Measurements from ENCODE around the gene ALOX5AP.

Gene ALOX5AP

GRCh38 chr13:30714629-30715371, 20.5 kb upstream of the ALOX5AP start:
- Histone ChIP-seq H3K9me3 (ENCODE audit: control insufficient read depth in 2 of 2, low read length in 2 of 2) (no peaks in the 10 kb centered on the region), H3K27me3 (ENCODE audit: control insufficient read depth in 1 of 2, insufficient read depth in 2 of 2, low read length in 2 of 2) (no peaks in the 10 kb centered on the region), H3K4me3 (ENCODE audit: low read length in 2 of 2) (no peak overlapping the region), H3K9ac (ENCODE audit: low read length in 2 of 2) (no peak overlapping the region), H3K36me3 (ENCODE audit: control insufficient read depth in 2 of 2, insufficient read depth in 2 of 2, low read length in 2 of 2) (no peaks in the 10 kb centered on the region), H3K27ac (ENCODE audit: low read length) (no peak overlapping the region), H3K4me1 (ENCODE audit: control insufficient read depth, insufficient read depth, low read length) (no peaks in the 10 kb centered on the region)

GRCh38 chr13:30715372-30715756, 20.0 kb upstream of the ALOX5AP start:
- H3K4me3 ChIP-seq (ENCODE audit: low read length in 2 of 2) = no peak overlapping the region
- no peaks in the 10 kb centered on the region for H3K9me3 ChIP-seq (ENCODE audit: control insufficient read depth in 2 of 2, low read length in 2 of 2)
- H3K36me3 ChIP-seq (ENCODE audit: control insufficient read depth in 2 of 2, insufficient read depth in 2 of 2, low read length in 2 of 2) = no peaks in the 10 kb centered on the region
- H3K9ac ChIP-seq (ENCODE audit: low read length in 2 of 2) = no peak overlapping the region
- H3K27ac ChIP-seq (ENCODE audit: low read length) = no peak overlapping the region
- H3K4me1 ChIP-seq (ENCODE audit: control insufficient read depth, insufficient read depth, low read length) = no peaks in the 10 kb centered on the region
- H3K27me3 ChIP-seq (ENCODE audit: control insufficient read depth in 1 of 2, insufficient read depth in 2 of 2, low read length in 2 of 2) = no peaks in the 10 kb centered on the region

- Histone ChIP-seq H3K4me1 (ENCODE audit: control insufficient read depth, insufficient read depth, low read length) (no peaks in the 10 kb centered on the region), H3K9me3 (ENCODE audit: control insufficient read depth in 2 of 2, low read length in 2 of 2) (no peaks in the 10 kb centered on the region), H3K9ac (ENCODE audit: low read length in 2 of 2) (no peak overlapping the region), H3K27ac (ENCODE audit: low read length) (no peak overlapping the region), H3K36me3 (ENCODE audit: control insufficient read depth in 2 of 2, insufficient read depth in 2 of 2, low read length in 2 of 2) (no peaks in the 10 kb centered on the region), H3K27me3 (ENCODE audit: control insufficient read depth in 1 of 2, insufficient read depth in 2 of 2, low read length in 2 of 2) (no peaks in the 10 kb centered on the region), H3K4me3 (ENCODE audit: low read length in 2 of 2) (no peak overlapping the region)
Observed at GRCh38 chr13:30715837-30716236, 19.5 kb upstream of the ALOX5AP start.

DNA sequence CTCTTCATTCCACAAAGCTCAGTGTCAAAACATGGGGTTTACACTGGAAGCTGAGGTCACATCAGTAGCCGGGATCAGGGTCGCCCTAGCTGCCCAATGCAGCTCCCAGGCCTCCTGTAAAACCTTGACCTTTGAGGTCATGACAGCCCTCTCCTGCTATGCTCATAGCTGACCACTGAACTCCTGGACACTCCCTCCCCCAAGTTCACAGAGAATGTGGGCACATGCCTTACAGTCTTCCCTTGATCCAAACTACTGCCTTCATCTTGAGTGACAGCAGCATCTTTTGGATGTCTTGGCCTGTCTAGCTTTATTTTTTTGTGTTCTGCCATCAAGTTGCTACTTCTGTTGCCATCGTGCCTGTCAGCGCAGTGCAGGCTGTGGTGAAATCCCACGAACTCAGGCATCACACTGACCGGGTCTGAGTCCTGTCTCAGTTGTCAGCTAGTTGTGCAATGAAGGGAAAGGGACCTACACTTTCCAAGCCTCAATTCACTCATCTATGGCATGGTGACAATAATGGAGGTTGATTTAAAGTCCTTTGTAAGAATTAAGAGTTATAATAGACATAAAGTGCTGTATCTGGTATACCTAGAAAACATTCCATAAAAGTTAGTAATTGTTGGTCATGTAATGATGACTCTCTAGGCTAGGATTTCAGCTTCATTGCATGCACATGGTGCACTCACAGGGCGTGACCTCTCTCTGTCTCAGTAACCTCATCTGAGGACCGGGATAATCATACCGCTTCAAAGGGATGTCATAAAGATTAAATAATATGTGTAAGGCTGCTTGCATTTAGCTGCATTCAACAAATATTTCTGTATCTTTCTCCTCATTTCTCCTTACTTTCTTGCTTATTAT, 16.4 kb upstream of the ALOX5AP start:
- no peaks in the 10 kb centered on the region for H3K27me3 ChIP-seq (ENCODE audit: control insufficient read depth in 1 of 2, insufficient read depth in 2 of 2, low read length in 2 of 2)
- no peaks in the 10 kb centered on the region for H3K4me1 ChIP-seq (ENCODE audit: control insufficient read depth, insufficient read depth, low read length)
- no peak overlapping the region for H3K4me3 ChIP-seq (ENCODE audit: low read length in 2 of 2)
- no peaks in the 10 kb centered on the region for H3K36me3 ChIP-seq (ENCODE audit: control insufficient read depth in 2 of 2, insufficient read depth in 2 of 2, low read length in 2 of 2)
- no peak overlapping the region for H3K27ac ChIP-seq (ENCODE audit: low read length)
- H3K9ac ChIP-seq (ENCODE audit: low read length in 2 of 2) = no peak overlapping the region
- H3K9me3 ChIP-seq (ENCODE audit: control insufficient read depth in 2 of 2, low read length in 2 of 2) = no peaks in the 10 kb centered on the region

DNA sequence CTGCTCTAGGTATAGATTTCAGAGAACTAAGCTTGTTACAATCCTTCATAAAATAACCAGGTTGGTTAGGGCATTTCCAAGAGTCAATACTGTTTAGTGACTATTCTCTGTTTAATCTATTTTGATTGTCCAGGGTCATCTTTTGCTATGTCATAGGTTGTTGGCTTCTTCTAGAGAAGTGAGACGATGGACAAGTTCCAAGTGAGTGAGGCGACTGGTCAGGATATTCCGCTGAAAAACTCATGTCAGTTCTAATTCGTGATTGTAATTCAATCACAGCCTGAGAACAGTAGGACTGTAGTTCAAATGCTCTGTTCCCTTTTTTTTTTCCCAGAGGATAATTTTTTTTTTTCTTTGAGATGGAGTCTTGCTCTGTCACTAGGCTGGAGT, 15.8 kb upstream of the ALOX5AP start:
- Histone ChIP-seq H3K4me1 (ENCODE audit: control insufficient read depth, insufficient read depth, low read length) (no peaks in the 10 kb centered on the region), H3K9me3 (ENCODE audit: control insufficient read depth in 2 of 2, low read length in 2 of 2) (no peaks in the 10 kb centered on the region), H3K36me3 (ENCODE audit: control insufficient read depth in 2 of 2, insufficient read depth in 2 of 2, low read length in 2 of 2) (no peaks in the 10 kb centered on the region), H3K9ac (ENCODE audit: low read length in 2 of 2) (no peak overlapping the region), H3K27ac (ENCODE audit: low read length) (no peak overlapping the region), H3K27me3 (ENCODE audit: control insufficient read depth in 1 of 2, insufficient read depth in 2 of 2, low read length in 2 of 2) (no peaks in the 10 kb centered on the region), H3K4me3 (ENCODE audit: low read length in 2 of 2) (no peak overlapping the region)

GRCh38 chr13:30720172-30720869, 15.0 kb upstream of the ALOX5AP start:
- H3K27ac ChIP-seq (ENCODE audit: low read length) = no peak overlapping the region
- H3K27me3 ChIP-seq (ENCODE audit: control insufficient read depth in 1 of 2, insufficient read depth in 2 of 2, low read length in 2 of 2) = no peaks in the 10 kb centered on the region
- H3K36me3 ChIP-seq (ENCODE audit: control insufficient read depth in 2 of 2, insufficient read depth in 2 of 2, low read length in 2 of 2) = no peaks in the 10 kb centered on the region
- no peak overlapping the region for H3K4me3 ChIP-seq (ENCODE audit: low read length in 2 of 2)
- H3K9ac ChIP-seq (ENCODE audit: low read length in 2 of 2) = no peak overlapping the region
- H3K4me1 ChIP-seq (ENCODE audit: control insufficient read depth, insufficient read depth, low read length) = no peaks in the 10 kb centered on the region
- no peaks in the 10 kb centered on the region for H3K9me3 ChIP-seq (ENCODE audit: control insufficient read depth in 2 of 2, low read length in 2 of 2)

DNA sequence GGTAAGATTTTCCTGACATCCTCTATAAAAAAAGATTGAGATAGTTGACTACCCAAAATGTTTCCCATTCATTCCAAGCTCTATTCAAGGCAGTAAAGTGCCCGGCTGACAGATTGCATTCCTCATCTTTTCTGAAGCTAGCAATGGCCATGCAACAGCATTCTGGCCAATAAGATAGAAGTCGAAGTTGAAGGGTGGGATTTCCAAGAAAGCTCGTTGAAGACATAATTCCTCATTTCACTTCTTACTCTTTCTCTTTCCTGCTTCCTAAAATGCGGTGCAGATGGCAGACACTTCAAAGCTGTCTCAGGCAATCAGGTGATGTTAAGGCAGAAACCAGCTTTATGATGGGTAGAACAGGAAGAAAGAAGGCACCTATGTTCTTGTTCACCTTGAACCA, 13.4 kb upstream of the ALOX5AP start:
- Histone ChIP-seq H3K9me3 (ENCODE audit: control insufficient read depth in 2 of 2, low read length in 2 of 2) (no peaks in the 10 kb centered on the region), H3K27me3 (ENCODE audit: control insufficient read depth in 1 of 2, insufficient read depth in 2 of 2, low read length in 2 of 2) (no peaks in the 10 kb centered on the region), H3K9ac (ENCODE audit: low read length in 2 of 2) (no peak overlapping the region), H3K4me1 (ENCODE audit: control insufficient read depth, insufficient read depth, low read length) (no peaks in the 10 kb centered on the region), H3K4me3 (ENCODE audit: low read length in 2 of 2) (no peak overlapping the region), H3K36me3 (ENCODE audit: control insufficient read depth in 2 of 2, insufficient read depth in 2 of 2, low read length in 2 of 2) (no peaks in the 10 kb centered on the region), H3K27ac (ENCODE audit: low read length) (no peak overlapping the region)

DNA sequence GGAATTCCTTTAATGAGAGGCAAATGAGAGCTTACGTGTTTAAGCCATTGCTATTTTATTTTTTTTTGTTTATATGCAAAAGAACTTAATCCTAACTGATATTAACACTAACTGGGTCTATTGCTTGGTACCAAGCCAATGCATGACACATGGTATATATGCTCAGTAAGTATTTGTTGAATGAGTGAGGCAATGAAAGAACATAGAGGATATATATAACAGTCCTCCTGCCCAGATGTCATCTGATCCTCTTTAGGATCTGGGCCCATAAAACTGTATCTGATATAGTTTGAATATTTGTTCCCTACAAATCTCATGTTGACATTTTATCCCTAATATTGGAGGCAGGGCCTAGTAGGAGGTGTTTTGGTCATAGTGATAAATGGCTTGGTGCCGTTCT, 13.0 kb upstream of the ALOX5AP start:
- Histone ChIP-seq H3K27ac (ENCODE audit: low read length) (no peak overlapping the region), H3K27me3 (ENCODE audit: control insufficient read depth in 1 of 2, insufficient read depth in 2 of 2, low read length in 2 of 2) (no peaks in the 10 kb centered on the region), H3K4me1 (ENCODE audit: control insufficient read depth, insufficient read depth, low read length) (no peaks in the 10 kb centered on the region), H3K36me3 (ENCODE audit: control insufficient read depth in 2 of 2, insufficient read depth in 2 of 2, low read length in 2 of 2) (no peaks in the 10 kb centered on the region), H3K4me3 (ENCODE audit: low read length in 2 of 2) (no peak overlapping the region), H3K9ac (ENCODE audit: low read length in 2 of 2) (no peak overlapping the region), H3K9me3 (ENCODE audit: control insufficient read depth in 2 of 2, low read length in 2 of 2) (no peaks in the 10 kb centered on the region)

DNA sequence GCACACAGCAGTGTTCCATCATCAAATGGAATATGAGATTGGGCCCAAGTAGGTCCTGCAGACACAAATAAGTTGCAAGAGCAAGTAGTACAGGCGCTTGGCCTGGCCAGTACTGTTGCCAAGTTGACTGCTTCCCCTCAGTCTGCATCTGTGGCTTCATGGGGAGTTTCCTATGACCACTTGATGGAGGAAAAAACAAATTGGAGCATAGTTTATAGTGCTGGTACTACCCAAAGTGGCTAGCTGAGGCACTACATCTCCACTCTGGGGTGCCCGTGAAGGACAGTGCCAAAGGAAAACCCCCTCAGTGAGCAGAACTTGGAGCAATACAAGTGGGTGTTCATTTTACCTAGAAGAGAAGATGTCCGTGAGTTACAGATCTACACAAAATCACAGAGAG, 10.6 kb upstream of the ALOX5AP start:
- H3K9ac ChIP-seq (ENCODE audit: low read length in 2 of 2) = no peak overlapping the region
- no peaks in the 10 kb centered on the region for H3K36me3 ChIP-seq (ENCODE audit: control insufficient read depth in 2 of 2, insufficient read depth in 2 of 2, low read length in 2 of 2)
- no peak overlapping the region for H3K4me3 ChIP-seq (ENCODE audit: low read length in 2 of 2)
- no peaks in the 10 kb centered on the region for H3K9me3 ChIP-seq (ENCODE audit: control insufficient read depth in 2 of 2, low read length in 2 of 2)
- H3K4me1 ChIP-seq (ENCODE audit: control insufficient read depth, insufficient read depth, low read length) = no peaks in the 10 kb centered on the region
- H3K27ac ChIP-seq (ENCODE audit: low read length) = no peak overlapping the region
- H3K27me3 ChIP-seq (ENCODE audit: control insufficient read depth in 1 of 2, insufficient read depth in 2 of 2, low read length in 2 of 2) = no peaks in the 10 kb centered on the region

DNA sequence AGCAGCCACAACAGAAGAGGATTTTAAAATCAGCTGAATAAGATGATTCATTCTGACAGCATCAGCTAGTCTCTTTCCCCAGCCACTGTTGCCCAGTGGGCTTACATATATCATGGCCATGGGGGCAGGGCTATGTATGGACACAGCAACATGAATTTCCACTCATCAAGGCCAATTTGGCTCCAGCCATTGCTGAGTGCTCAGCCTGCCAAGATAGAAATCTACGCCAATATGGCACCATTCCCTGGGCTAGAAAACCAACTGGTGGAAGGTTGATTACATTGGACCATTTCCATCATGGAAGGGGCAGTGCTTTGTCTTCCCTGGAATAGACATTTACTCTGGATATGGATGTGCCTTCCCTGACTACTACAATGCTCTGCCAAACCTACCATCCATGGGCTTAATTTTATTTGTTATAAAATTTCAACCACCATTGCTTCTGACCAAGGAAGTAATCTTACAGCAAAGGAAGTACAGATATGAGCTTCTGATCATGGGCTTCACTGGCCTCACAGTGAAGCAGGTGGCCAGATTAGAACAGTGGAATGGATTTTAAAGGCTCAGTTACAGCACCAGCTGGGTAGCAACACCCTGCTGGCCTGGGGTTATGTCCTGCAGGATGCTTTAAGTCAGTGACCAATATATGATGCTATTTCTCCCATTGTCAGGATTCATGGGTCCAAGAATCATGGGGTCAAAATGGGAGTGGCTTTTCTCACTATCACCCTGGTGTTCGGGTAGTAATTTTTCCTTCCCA, 9.8 kb upstream of the ALOX5AP start:
- H3K4me1 ChIP-seq (ENCODE audit: control insufficient read depth, insufficient read depth, low read length) = no peaks in the 10 kb centered on the region
- no peak overlapping the region for H3K4me3 ChIP-seq (ENCODE audit: low read length in 2 of 2)
- H3K9me3 ChIP-seq (ENCODE audit: control insufficient read depth in 2 of 2, low read length in 2 of 2) = no peaks in the 10 kb centered on the region
- no peak overlapping the region for H3K27ac ChIP-seq (ENCODE audit: low read length)
- H3K27me3 ChIP-seq (ENCODE audit: control insufficient read depth in 1 of 2, insufficient read depth in 2 of 2, low read length in 2 of 2) = no peaks in the 10 kb centered on the region
- no peaks in the 10 kb centered on the region for H3K36me3 ChIP-seq (ENCODE audit: control insufficient read depth in 2 of 2, insufficient read depth in 2 of 2, low read length in 2 of 2)
- H3K9ac ChIP-seq (ENCODE audit: low read length in 2 of 2) = no peak overlapping the region

Data from stomach smooth muscle (tissue), 2 donors.